ENCODE data around the gene CMSS1. TPM values are rescaled to one million over a fixed set of nuclear protein-coding genes. Genes with fewer than 3 reads are reported as not detected.

CMSS1 gene
- total RNA-seq, 1 experiment from 2014 or later: 70.6 TPM

- Mint-ChIP-seq H3K4me1 (peaks cover 14% of the 10 kb centered on the region), H3K27me3 (ENCODE audit: low read depth) (no peaks in the 10 kb centered on the region), H3K9me3 (no peaks in the 10 kb centered on the region), H3K36me3 (no peaks in the 10 kb centered on the region), H3K4me3 (no peak overlapping the region), H3K27ac (no peak overlapping the region)
- TF ChIP-seq FOXP1 (CRISPR knock-in tag; IDR thresholded peaks at IDR 0.05; ENCODE audit: borderline replicate concordance) (no peak), ZSCAN18 (CRISPR knock-in tag; IDR thresholded peaks at IDR 0.05) (no peak), ZMAT4 (CRISPR knock-in tag; IDR thresholded peaks at IDR 0.05) (no peak), ZNF425 (CRISPR knock-in tag; conservative IDR thresholded peaks at IDR 0.05) (no peak), ZNF396 (CRISPR knock-in tag; IDR thresholded peaks at IDR 0.05; ENCODE audit: borderline replicate concordance) (no peak), ZNF232 (CRISPR knock-in tag; IDR thresholded peaks at IDR 0.05) (no peak), ZNF281 (CRISPR knock-in tag; IDR thresholded peaks at IDR 0.05) (no peak), NFATC4 (CRISPR knock-in tag; IDR thresholded peaks at IDR 0.05) (no peak), ATF3 (CRISPR knock-in tag; conservative IDR thresholded peaks at IDR 0.05) (no peak), ZNF671 (CRISPR knock-in tag; IDR thresholded peaks at IDR 0.05) (no peak), ATF1 (CRISPR knock-in tag; IDR thresholded peaks at IDR 0.05) (no peak), ZNF512 (CRISPR knock-in tag; IDR thresholded peaks at IDR 0.05; ENCODE audit: borderline replicate concordance) (no peak)
- CTCF ChIA-PET: no interaction called here
- DNase-seq (ENCODE audit: low spot score): no peak
- ATAC-seq: no peak
- POLR2A ChIA-PET: no interaction called here
These were observed 137.4 kb downstream of the CMSS1 start for GRCh38 chr3:99954914-99955644.

GRCh38 chr3:99955773-99956562, 138.3 kb downstream of the CMSS1 start:
- H3K36me3 Mint-ChIP-seq: no peaks in the 10 kb centered on the region
- DNase-seq (ENCODE audit: low spot score) (no peak), ATAC-seq (no peak)
- ChIA-PET CTCF (interaction anchor here (0.6 kb wide), 1 partner anchor 50 kb away, joined by 4 read pairs; no protein-coding TSS in a partner anchor), POLR2A (no interaction called here)
- H3K4me1 Mint-ChIP-seq: peaks cover 11% of the 10 kb centered on the region
- no peak overlapping the region for H3K4me3 Mint-ChIP-seq
- H3K27ac Mint-ChIP-seq: 0 out of 2 replicates have a peak overlapping the region, but pooled peaks have one; percentile 4
- H3K9me3 Mint-ChIP-seq: no peaks in the 10 kb centered on the region
- no peaks in the 10 kb centered on the region for H3K27me3 Mint-ChIP-seq (ENCODE audit: low read depth)
- TF ChIP-seq NR1H2 (CRISPR knock-in tag; IDR thresholded peaks at IDR 0.05) (no peak), PRDM15 (CRISPR knock-in tag; IDR thresholded peaks at IDR 0.05) (no peak), ZNF281 (CRISPR knock-in tag; IDR thresholded peaks at IDR 0.05) (no peak), ZNF396 (CRISPR knock-in tag; IDR thresholded peaks at IDR 0.05; ENCODE audit: borderline replicate concordance) (no peak), TCF7 (CRISPR knock-in tag; IDR thresholded peaks at IDR 0.05; ENCODE audit: low read depth) (no peak), ZNF232 (CRISPR knock-in tag; IDR thresholded peaks at IDR 0.05) (no peak)
